GM12892 (cell line): ENCODE results near the gene ASS1.

ENCODE experiments used
- POLR2A ChIP-seq: IDR thresholded peaks from 2 replicates; pipeline ENCODE4 v1.6.1; 2011; ENCODE audit warnings: low read depth, low read length, control low read depth
- POLR2AphosphoS5 ChIP-seq: IDR thresholded peaks from 2 replicates; pipeline ENCODE4 v1.6.1; 2011; ENCODE audit warnings: low read depth, low read length, control low read depth
- TAF1 ChIP-seq: IDR thresholded peaks from 2 replicates; pipeline ENCODE4 v1.6.1; 2011; ENCODE audit warnings: low read depth, mild to moderate bottlenecking, control low read depth, low read length, borderline replicate concordance

GRCh38 chr9:130495067-130495466, 50.3 kb downstream of the ASS1 start:
- no peak for TF ChIP-seq POLR2A
- TF ChIP-seq POLR2AphosphoS5 = no peak
- TF ChIP-seq TAF1 = no peak
